ENCODE measurements around the gene ANKRD63. TPM values are rescaled to one million over a fixed set of nuclear protein-coding genes. Genes with fewer than 3 reads are reported as not detected.

ANKRD63 gene
- total RNA-seq, 1 experiment from 2014 or later = not detected

DNA sequence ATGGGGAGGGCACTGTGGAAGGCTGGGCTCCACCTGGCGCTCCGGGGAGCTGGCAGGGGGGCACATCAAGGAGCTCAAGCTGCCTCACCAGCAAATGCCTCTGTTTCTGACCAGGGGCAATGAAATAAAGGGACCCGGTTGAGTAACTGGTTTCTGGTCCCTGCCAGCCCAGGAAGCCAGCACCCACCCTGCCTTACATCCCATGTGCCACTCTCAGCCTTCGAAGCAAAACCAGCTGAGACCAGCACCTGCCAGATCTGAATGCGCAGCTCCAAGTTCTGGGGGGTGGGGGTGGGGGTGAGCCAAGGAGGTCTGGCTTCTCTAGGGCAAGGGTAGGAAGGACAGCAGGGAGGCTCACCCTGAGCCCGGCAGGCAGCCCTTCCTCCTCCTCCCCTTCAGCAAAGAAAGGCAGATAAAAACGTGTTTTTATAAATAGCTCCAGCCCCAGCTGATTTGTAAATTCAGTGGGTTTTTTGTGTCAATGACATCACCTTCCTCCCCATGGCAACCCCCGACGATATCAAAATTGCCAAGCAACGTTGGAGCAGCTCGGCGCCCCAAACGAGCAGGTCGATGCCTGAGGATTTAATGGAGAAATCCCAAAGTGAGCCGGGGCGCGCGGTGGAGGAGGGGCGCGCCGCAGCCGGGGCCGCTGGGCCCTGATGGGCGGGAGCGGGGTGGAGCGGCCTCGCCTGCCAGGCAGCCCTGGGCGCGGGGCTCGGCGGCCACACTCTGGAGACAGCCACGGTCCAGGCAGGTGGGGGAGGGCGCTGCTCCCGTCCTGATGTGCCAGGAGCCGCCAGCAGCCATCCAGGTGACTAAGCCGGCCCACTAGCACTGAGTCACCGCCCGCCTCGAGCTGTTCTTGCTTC is 44.1 kb downstream of the ANKRD63 start, which contains the start of gene PAK6:
TSS of gene PAK6 (plus strand) at position 532 of the 872 bp plus-strand sequence. CDS start 25,723 bp downstream, outside the sequence.
- Mint-ChIP-seq H3K9me3 (ENCODE audit: low read depth, unreplicated experiment) (no peaks in the 10 kb centered on the region), H3K27me3 (ENCODE audit: unreplicated experiment) (no peaks in the 10 kb centered on the region), H3K36me3 (ENCODE audit: insufficient read depth, unreplicated experiment) (peaks cover 4% of the 10 kb centered on the region), H3K4me1 (ENCODE audit: low read depth, unreplicated experiment) (peaks cover 16% of the 10 kb centered on the region), H3K27ac (ENCODE audit: unreplicated experiment) (peak within 1 kb of the TSS; percentile 11), H3K4me3 (ENCODE audit: low read depth, unreplicated experiment) (peak within 1 kb of the TSS; percentile 48)
- no TSS peak for BruUV-seq (replicated peaks)
- CTCF ChIA-PET = interaction anchor here (1.1 to 1.6 kb wide), 5 partner anchors 28 to 192 kb away, joined by 3 to 5 read pairs (median 3); no protein-coding TSS in a partner anchor
- TF ChIP-seq, protein P1, sequence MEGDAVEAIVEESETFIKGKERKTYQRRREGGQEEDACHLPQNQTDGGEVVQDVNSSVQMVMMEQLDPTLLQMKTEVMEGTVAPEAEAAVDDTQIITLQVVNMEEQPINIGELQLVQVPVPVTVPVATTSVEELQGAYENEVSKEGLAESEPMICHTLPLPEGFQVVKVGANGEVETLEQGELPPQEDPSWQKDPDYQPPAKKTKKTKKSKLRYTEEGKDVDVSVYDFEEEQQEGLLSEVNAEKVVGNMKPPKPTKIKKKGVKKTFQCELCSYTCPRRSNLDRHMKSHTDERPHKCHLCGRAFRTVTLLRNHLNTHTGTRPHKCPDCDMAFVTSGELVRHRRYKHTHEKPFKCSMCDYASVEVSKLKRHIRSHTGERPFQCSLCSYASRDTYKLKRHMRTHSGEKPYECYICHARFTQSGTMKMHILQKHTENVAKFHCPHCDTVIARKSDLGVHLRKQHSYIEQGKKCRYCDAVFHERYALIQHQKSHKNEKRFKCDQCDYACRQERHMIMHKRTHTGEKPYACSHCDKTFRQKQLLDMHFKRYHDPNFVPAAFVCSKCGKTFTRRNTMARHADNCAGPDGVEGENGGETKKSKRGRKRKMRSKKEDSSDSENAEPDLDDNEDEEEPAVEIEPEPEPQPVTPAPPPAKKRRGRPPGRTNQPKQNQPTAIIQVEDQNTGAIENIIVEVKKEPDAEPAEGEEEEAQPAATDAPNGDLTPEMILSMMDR (IDR thresholded peaks at IDR 0.05; ENCODE audit: unreplicated experiment) = no peak
- DNase-seq = peak; percentile 84
- intact Hi-C loops (cut with micrococcal nuclease; ENCODE audit: unreplicated experiment) = no loop called here

DNA sequence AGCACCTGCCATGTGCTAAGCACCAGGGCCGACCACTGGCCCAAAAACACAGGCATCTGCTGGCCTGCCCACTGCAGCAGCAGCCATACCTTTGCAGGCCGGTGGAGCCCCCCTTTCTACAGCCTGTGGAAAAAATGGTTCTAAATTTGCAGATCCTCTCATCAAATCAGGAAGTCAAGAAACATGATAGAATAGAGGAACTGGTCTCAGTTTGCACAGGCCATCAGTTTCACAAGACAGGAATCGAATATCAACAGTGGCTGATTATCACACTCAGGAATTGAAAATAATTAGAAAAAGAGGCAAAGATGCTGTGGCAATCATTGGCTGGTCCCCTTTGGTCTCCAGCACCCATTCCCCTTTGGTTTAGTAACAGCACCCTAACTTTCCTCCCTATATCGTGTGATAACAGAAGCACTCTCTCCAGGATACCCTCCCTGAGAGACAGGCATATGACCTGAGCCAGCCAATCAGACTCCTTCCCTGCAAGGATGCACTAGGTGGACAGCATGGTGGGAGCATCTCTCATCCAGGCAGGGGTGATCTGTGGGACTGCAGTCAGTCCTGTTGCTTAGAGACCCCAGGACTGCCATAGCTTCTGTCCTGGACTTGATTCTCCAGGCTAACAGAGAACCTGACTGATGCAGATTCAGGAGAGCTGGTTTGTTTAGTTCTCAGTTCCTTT is 47.5 kb downstream of the ANKRD63 start:
- no peaks in the 10 kb centered on the region for H3K9me3 Mint-ChIP-seq (ENCODE audit: low read depth, unreplicated experiment)
- H3K27ac Mint-ChIP-seq (ENCODE audit: unreplicated experiment) = no peak overlapping the region
- DNase-seq = no peak
- TF ChIP-seq, protein P1 (IDR thresholded peaks at IDR 0.05; ENCODE audit: unreplicated experiment) = no peak
- CTCF ChIA-PET = no interaction called here
- no peak overlapping the region for H3K4me3 Mint-ChIP-seq (ENCODE audit: low read depth, unreplicated experiment)
- peaks cover 4% of the 10 kb centered on the region for H3K36me3 Mint-ChIP-seq (ENCODE audit: insufficient read depth, unreplicated experiment)
- intact Hi-C loops (cut with micrococcal nuclease; ENCODE audit: unreplicated experiment) = no loop called here
- peaks cover 16% of the 10 kb centered on the region for H3K4me1 Mint-ChIP-seq (ENCODE audit: low read depth, unreplicated experiment)
- no peaks in the 10 kb centered on the region for H3K27me3 Mint-ChIP-seq (ENCODE audit: unreplicated experiment)
- no TSS peak for BruUV-seq (replicated peaks)

DNA sequence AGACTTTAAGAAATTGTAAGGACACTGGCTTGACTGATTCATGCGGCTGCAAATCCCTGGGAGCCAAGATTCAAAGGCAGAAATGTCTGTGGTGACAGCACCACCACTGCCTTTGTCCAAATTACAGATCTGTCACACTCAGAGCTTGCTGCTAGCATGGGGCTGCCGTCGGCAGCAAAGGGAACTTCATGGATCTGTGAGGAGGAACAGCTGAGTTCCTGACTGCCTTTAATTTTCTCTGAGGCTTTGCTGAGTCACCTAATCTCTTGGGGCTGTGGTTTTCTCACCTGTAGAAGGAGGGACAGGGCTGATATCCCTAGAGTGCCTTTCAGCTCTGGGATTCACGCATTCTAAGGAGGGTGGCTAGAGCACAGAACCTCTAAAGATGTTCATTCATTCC is 48.1 kb downstream of the ANKRD63 start:
- CTCF ChIA-PET = no interaction called here
- BruUV-seq (replicated peaks) = no TSS peak
- no peak for DNase-seq
- TF ChIP-seq, protein P1 (IDR thresholded peaks at IDR 0.05; ENCODE audit: unreplicated experiment) = no peak
- Mint-ChIP-seq H3K4me1 (ENCODE audit: low read depth, unreplicated experiment) (peaks cover 15% of the 10 kb centered on the region), H3K27ac (ENCODE audit: unreplicated experiment) (no peak overlapping the region), H3K9me3 (ENCODE audit: low read depth, unreplicated experiment) (no peaks in the 10 kb centered on the region), H3K36me3 (ENCODE audit: insufficient read depth, unreplicated experiment) (peaks cover 4% of the 10 kb centered on the region), H3K4me3 (ENCODE audit: low read depth, unreplicated experiment) (no peak overlapping the region), H3K27me3 (ENCODE audit: unreplicated experiment) (no peaks in the 10 kb centered on the region)
- intact Hi-C loops (cut with micrococcal nuclease; ENCODE audit: unreplicated experiment) = no loop called here

DNA sequence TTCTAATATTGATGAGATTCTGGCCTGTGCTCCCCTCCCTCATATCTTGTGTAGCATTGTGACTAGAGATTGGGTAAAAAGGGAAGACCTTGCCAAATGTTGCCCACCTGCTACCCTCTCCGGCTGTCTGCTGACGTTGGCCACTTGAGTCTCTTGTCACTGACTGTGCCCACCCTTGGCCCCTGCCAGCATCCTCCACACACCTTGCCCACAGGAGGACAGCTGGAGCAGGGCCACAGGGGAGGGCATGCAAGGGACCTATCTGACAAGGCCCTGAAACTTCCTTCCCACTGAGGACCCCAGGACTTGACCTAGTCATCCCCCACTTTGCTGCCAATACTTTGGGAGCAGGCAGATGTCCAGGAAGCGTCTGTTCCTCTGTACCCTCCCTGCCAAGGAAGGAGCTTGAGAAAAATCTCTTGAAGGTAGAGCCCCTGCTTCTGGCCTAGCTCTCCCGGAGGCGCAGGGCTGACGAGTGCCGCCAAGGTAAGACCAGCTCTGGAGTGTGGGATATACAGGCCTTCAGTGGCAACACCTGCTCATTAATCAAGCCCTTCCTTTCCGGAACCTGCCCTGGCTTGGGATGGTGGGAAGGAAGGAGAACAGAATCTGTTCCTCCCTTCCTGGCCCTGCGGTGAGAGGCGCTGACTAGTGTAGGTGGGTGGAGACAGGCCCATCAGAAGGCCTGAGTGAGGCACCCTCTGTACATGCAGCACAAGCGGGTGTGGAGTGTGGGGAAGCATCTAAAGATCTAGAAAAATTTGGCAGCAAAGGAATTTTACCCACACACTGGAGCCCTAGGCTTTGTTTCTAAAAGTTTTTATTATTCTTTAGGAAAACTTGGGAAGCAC is 48.9 kb downstream of the ANKRD63 start:
- H3K36me3 Mint-ChIP-seq (ENCODE audit: insufficient read depth, unreplicated experiment) = peaks cover 4% of the 10 kb centered on the region
- BruUV-seq (replicated peaks) = no TSS peak
- H3K9me3 Mint-ChIP-seq (ENCODE audit: low read depth, unreplicated experiment) = no peaks in the 10 kb centered on the region
- intact Hi-C loops (cut with micrococcal nuclease; ENCODE audit: unreplicated experiment) = no loop called here
- no peak overlapping the region for H3K27ac Mint-ChIP-seq (ENCODE audit: unreplicated experiment)
- TF ChIP-seq, protein P1 (IDR thresholded peaks at IDR 0.05; ENCODE audit: unreplicated experiment) = no peak
- peaks cover 8% of the 10 kb centered on the region for H3K4me1 Mint-ChIP-seq (ENCODE audit: low read depth, unreplicated experiment)
- H3K27me3 Mint-ChIP-seq (ENCODE audit: unreplicated experiment) = no peaks in the 10 kb centered on the region
- CTCF ChIA-PET = no interaction called here
- H3K4me3 Mint-ChIP-seq (ENCODE audit: low read depth, unreplicated experiment) = no peak overlapping the region
- DNase-seq = no peak

Measured in Calu3 (cell line).